Adipose tissue (tissue), 3 donors: ENCODE data around the gene BIRC7. TPM values are rescaled to one million over a fixed set of nuclear protein-coding genes. Genes with fewer than 3 reads are reported as not detected.

ENCODE experiments used
- H3K27ac ChIP-seq: one replicate; pipeline ENCODE4 v1.5.1; 2013; ENCODE audit warnings: low read depth, low read length
- WGBS, 3 donors: extraction: QIAGEN DNeasy Blood & Tissue Kit; methylation state at CpG; one replicate each; pipeline ENCODE4 v1.1.7; 2013; 5-methylcytosine and 5-hydroxymethylcytosine counted together
- polyA plus RNA-seq, 3 donors: library from polyadenylated mRNA; stranded (reverse); fragments of 200-250 nt; gene quantifications; one replicate each; pipeline ENCODE4 v1.2.3, GENCODE V29; 2013
- donor health status: healthy with polysubstance abuse.
- donor health status: Bipolar disorder and iron deficiency.
- donor health status: healthy.

Gene BIRC7, protein sequence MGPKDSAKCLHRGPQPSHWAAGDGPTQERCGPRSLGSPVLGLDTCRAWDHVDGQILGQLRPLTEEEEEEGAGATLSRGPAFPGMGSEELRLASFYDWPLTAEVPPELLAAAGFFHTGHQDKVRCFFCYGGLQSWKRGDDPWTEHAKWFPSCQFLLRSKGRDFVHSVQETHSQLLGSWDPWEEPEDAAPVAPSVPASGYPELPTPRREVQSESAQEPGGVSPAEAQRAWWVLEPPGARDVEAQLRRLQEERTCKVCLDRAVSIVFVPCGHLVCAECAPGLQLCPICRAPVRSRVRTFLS
- not detected for polyA plus RNA-seq

DNA sequence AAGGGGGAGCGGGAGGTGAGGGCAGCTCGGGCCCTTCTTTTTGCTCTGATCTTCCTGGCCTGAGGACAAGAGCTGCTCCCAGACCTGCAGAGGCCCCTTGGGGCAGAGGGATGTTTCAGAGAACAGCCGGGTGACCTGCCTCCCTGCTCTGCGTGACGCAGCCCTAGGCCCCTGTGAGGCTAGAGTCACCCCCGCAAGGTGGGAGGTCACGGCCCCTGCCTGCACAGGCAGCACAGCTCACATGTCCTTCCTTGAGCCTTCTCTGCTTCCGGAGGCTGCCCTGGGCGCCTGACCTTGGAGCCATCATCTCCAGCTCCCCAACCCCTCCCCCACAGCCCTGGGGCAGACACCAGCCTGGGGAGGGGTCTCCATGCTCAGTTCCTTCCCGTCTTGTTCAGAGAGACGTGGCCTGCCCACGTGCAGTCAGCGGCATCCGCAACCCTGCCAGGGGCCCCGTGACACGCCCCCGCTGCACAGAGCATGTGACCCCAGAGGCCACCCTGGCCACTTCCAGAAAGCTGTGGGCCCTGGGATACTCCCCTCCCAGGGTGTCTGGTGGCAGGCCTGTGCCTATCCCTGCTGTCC is at the start of gene BIRC7:
TSS of gene BIRC7 (plus strand) at position 507 of the 585 bp plus-strand sequence. CDS start 192 bp downstream, outside the sequence.
- 35 to 43% (median 38%) methylated on average over 14 to 16 of the region's 17 CpGs for WGBS, 3 donors
- no peak within 1 kb of the TSS for H3K27ac ChIP-seq

DNA sequence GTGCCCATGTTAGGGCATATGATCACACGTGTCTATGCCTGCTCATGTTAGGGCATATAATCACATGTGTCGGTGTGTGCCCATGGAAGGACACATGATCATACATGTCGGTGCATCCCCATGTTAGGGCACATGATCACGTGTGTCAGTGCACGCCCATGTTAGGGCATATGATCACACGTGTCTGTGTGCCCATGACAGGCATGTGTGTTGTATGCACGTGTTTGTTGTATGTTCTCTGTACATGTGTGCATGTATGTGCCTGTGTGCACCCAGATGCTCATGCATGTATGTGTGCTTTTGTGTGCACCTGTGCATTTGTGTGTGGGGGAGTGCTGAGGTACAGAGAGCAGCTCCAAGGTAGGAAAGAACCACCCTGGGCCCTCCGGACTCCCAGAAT is 49.6 kb upstream of the BIRC7 start:
- H3K27ac ChIP-seq = no peak overlapping the region
- WGBS, 3 donors = 85 to 90% (median 89%) methylated on average over 8 of the region's 8 CpGs

DNA sequence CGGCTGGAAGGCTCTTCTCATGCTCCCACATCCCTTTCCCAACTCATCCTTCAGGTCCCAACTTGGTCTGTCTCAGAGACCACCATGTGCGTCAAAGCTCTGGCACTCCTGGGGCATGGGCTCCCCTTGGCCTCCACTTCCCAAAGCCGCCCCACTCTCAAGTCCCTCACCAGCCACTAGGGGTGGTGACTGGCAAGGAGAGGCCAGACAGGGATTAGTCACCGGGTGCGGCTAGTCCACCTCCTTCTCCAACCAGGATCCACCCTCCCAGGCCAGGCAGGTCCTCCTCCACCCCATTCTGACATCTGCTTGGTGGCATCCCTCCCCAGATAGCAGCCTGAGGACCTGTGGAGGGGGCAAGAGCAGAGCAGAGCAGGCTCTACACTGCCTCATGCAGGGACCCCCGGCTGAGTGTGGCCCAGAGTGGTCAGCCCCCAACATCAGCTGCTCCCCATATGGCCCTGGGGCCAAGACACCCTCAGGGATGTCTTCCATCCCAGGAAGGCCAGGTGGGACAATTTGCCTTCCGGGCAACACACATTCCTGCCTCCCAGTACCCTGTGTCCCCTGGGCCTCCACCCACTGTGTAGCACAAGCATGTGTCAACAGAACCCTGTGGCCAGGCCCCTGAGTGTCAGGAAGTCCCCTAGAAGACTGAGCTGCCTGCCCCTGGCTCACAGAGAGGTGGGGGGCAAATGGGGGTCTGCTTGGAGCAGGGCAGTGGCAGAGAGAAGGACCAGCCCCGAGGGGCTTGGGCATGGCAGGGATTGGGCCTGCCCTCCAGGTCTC is 49.0 kb upstream of the BIRC7 start:
- WGBS, 3 donors = 88 to 90% (median 90%) methylated on average over 8 of the region's 8 CpGs

DNA sequence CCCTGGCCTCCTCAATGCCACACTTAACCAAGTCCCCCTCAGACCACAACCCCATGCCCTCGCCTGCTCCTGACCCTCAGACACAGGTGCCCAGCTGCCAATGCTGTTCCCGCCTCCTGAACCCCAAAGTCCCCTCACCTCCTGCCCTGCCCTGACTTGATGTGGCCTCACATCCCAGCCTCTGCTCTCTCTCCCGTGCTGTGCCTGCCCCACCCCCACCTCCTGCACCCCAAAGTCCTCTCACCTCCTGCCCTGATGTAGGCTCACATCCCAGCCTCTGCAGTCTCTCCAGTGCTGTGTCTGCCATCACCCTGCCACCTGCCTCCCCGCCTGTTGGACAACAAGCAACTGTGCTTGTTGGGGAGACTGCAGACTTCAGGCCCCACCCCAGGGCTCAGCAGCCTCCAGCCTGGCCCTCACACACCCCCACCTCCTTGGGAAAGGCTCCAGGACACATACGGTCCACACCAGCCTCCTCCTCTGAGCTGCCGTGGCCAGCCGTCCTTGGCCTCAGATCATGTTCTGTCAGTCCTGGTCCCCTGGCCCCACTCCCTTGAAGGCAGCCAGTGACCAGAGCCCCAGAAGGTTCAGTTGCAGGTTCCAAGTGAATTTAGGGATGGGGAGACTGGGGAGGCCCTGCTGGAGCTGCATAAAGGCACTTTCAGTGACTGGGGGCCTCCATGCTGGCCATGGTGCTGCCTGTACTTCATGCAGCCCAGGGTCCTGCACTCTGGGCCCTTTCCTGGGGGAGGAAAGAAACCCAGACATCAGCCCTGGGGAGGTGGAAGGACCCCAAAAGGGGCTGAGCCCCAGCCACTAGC is 48.2 kb upstream of the BIRC7 start:
- WGBS, 3 donors = 71 to 74% (median 72%) methylated on average over 6 to 7 of the region's 7 CpGs
- no peak overlapping the region for H3K27ac ChIP-seq

More for the DNA sequence above, 49.0 kb upstream of the BIRC7 start:
- H3K27ac ChIP-seq = no peak overlapping the region

DNA sequence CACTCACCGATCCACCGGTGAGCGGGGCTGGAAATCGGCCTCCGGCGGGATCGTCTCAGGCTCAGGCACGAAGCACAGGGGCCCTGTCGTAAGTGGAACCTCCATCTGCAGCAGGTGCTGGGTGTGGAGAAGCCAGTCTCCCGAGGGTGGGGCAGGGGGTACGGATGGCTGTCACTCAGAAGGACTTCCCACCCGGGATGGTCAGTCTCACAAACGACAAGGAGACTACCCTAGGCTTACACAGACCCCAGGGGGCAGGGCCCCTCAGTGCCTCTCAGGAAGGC is 47.6 kb upstream of the BIRC7 start:
- H3K27ac ChIP-seq = no peak overlapping the region
- 77 to 84% (median 80%) methylated on average over 13 of the region's 13 CpGs for WGBS, 3 donors

DNA sequence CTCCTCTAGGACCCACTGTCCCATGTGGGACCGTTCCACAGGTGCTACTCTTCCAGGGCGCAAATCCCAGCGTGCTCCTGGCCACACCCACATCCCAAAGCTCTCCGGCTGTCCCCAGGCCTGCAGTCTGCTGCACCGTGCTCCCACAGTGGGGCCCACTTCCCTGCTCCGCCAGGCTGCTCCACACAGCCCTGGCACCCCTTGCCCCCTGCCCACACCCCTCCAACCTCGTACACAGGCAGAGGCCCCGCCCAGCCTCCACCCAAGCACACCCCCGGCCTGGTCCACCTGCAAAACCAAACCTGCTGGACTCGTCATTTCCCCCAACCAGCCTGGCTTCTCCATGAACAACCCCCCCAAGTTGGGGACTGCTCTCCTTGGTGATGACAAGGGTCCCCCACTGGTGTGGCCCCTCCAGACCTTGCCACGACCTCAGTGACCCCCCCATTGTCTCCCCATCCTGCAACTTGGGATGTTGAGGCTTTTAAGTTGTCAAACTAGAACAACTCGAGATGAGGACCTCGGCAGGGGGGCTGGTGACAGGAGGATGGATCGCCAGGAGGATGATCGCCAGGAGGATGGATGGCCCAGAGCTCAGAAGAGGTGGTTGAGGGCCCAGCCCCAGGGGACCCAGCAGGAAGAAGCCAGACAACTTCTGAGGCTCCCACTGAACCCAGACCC is 46.9 kb upstream of the BIRC7 start:
- H3K27ac ChIP-seq = no peak overlapping the region
- 65 to 70% (median 67%) methylated on average over 15 of the region's 15 CpGs for WGBS, 3 donors

DNA sequence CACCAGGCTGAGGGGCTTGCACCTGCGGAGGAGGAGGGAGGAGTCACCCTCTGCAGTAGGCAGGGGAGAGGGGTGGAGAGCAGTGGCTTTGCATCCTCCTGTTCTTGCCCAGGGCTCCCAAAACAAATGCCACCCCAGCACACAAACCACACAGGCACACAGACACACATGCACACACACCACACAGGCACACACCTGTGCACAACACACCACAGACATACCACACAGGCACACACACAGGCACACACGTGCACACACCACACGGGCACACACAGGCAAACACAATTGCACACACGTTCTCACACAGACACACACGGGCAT is 46.4 kb upstream of the BIRC7 start:
- WGBS, 3 donors = 76 to 88% (median 85%) methylated on average over 4 to 5 of the region's 5 CpGs
- H3K27ac ChIP-seq = no peak overlapping the region

DNA sequence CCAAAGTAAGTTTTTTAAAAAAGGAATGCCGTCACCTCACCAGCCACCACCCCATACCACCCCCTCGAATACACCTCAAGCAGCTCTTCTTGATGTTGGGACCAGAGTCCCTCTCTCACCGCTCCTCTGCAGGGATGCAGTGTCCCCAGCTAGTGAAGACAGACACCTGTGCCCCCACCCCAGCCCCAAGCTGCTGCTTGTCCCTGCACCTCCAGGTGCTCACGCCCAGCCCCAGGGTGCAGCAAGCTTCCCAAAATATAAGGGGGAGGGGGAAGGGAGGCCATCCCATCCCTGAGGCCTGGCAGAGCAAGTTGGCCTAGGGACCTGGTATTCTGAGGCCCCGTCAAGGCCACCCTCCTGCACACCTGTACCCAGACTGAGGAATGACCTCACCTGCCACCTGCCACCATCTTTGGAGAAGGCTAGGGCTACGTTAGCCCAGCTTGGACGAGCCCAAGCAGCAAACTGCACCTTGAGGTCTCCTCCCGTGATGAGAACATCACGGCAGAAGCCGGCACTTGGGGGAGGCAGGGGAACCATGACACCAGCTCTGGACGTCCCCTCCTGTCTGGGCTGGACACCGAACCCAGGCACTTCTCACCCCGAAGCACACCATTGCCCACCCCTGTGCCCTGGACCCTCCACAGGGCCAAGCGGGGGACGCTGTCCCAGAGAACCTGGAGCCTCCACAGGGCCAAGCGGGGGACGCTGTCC is 45.7 kb upstream of the BIRC7 start:
- WGBS, 3 donors = 89 to 93% (median 91%) methylated on average over 17 of the region's 17 CpGs
- H3K27ac ChIP-seq = no peak overlapping the region

DNA sequence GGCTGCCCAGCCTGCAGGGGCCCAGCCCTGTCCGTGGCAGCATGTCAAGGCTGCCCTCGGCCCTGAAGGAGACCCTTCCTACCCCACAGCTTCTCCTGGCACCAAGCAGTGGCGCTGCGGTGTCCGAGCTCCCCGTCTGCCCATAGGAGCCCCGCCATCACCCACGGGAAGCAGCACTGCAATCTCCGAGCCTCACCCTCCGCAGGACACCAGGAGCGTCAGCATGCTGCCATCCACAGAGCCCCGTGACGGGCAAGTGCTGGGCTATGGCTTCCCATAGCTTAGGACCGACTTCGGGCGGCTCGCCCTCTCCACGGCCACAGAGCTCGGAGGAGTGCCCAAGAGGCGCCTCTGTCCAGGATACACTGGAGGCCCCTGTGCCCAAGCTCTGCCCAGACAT is 44.9 kb upstream of the BIRC7 start:
- 90 to 91% (median 90%) methylated on average over 20 of the region's 20 CpGs for WGBS, 3 donors
- no peak overlapping the region for H3K27ac ChIP-seq

DNA sequence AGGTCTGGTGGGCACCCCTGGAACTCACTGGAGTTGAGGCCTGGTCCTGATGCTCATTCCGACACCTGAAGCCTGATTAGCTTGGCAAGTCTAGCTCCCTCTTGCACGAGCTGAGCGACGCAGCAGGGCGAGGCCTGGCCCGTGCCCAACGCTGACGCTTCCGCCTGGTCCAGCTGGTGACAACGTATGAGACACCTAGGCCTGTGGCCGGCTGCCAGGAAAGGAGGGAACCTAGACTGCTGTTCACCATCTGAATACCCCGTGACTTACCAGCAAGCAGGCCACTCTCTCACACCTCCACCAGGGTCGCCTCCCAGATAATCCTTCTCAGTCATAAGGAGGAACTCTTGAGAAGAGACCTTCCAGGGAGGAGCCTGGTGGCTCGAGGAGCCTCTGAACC is 44.3 kb upstream of the BIRC7 start:
- no peak overlapping the region for H3K27ac ChIP-seq
- WGBS, 3 donors = 64 to 77% (median 75%) methylated on average over 14 of the region's 14 CpGs

DNA sequence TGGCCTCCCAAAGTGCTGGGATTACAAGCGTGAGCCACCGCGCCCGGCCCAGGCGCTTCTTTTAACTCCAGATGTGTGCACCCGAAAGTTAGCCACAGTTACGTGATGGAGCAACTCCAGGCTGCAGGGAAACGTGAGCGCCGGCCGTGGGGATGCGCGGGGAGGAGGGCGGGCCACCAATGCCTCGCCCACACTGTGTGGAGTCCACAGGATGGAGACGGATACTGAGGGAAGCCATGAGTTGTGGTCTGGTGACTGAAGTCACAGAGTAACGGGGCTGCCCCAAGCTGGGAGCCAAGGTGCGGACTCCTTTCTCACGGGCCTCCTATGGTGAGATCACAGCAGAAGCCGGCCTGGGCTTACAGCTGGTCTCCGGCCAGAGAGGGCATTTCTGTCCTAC is 43.0 kb upstream of the BIRC7 start:
- 91 to 94% (median 91%) methylated on average over 21 of the region's 21 CpGs for WGBS, 3 donors
- H3K27ac ChIP-seq = no peak overlapping the region

DNA sequence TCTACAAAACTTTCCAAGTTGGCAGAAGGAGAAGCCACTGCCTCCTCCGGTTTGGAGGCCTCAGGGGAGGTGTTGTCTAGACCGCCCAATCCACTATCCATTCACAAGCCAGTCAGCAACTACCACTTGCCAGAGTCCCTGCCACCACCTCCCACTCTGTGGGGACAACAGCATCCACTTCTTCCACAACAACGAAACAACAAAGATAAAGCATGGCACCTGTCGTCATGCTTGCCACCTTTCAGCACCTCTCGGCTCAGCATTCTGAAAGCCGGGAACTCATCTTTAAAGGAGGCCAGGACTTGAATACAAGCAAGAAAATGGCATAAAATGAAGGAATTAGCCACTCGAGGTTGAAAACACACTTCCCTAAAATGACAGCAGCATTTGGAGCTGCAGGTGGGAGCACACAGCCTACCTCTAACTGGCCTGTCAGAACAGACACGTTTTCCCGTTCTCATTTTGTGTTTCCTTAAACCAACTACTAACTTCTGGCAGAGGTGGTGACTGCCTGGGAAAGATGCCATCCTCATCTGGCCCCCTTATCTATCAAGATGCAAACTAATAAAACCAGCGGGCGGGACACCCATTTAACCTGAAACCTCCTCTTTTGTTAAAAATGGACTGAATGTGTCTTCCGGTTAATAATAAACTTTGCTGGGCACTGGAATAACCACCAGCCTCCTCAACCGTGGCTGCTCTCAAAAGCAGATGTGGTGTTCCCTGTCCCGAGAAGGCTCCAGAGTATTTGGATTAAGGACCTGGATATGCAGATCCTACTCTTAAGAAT is 41.5 kb upstream of the BIRC7 start:
- WGBS, 3 donors = 73 to 85% (median 85%) methylated on average over 14 of the region's 14 CpGs
- H3K27ac ChIP-seq = no peak overlapping the region

DNA sequence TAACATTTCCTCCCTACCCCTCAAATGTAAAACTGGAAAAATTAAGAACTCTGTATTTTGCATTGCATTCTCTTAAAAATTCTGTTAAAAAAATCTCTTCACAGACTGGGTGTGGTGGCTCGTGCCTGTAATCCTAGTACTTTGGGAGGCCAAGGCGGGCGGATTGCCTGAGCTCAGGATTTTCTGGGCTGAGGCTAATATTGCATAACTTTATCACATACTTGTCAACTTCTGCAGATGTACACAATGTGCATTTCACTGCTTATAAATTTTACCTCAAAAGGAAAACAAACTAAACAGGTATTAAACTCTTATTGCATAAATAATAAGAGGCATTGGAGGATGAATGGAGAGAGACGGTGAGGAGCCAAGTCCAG is 40.9 kb upstream of the BIRC7 start:
- WGBS, 3 donors = 91 to 95% (median 93%) methylated on average over 4 of the region's 4 CpGs
- H3K27ac ChIP-seq = no peak overlapping the region

DNA sequence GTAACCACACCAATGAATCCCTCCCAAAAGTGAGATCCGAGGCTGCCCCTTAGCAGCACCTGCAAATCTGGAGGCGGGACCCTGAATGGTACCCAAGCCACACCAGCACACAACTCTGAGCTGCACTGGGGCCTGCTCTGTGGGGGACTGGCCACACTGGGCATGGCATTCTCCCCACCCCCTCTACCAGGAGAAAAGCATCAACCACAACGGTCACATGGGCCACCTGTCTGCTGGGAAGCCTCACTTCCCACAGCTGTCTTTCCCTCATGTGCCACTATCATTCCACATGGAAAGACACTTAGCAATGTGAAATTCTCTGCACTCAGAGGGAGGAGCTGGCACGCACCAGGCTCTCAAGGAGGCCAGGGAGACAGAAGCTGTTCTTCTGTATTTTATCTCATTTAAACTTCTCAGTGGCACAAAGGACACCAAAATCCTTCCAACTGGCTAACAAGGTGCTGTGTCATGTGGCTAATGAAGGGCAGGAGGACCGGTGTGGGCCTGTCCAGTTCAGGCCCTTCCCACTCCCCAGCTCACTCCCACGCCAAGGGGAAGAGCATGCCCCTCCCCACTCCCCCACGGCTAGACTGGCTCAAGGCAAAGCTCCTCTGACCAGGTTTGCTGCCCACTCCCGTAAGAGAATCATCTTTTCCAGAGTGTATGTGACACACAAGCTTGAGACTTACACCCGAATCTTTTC is 38.8 kb upstream of the BIRC7 start:
- no peak overlapping the region for H3K27ac ChIP-seq
- WGBS, 3 donors = 67 to 77% (median 74%) methylated on average over 8 to 9 of the region's 9 CpGs

DNA sequence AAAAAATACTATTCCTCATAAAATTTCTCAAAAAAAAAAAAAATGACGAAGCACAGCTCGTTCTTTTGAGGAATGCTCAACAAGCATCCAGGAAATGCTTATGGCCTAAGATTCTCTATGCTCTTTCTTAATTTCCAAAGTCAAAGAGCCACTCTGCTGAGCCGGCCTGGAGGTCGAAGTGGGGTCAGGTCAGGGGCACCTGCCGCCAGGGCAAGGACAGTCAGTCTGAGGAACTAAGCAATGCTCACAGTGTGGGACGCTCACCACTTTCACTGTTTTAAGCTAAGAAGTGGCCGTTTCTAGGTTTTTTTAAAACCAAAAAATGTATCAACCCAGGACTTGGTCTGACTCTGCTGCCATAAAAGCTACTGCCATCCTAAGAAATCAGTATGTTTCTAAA is 37.1 kb upstream of the BIRC7 start:
- H3K27ac ChIP-seq = no peak overlapping the region
- WGBS, 3 donors = 69 to 75% (median 73%) methylated on average over 7 of the region's 7 CpGs

DNA sequence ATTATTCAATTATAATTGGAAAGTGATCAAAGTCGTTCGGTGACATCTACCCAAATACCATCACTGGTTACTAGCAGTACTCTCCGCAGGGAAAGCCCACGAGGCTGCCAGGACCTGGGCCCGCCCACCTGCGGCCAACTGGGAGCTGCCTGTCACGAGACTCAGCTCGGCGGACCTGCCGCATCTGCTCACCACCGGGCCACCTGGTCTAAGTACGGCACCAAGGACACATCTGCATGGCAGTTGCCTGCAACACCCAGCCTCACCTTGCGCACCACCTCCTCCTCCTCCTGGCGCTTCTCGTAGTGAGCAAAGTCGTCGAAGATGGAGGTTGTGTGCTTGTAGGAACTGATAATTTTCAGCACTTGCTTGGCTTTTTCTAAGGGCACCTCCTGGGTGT is 33.7 kb upstream of the BIRC7 start:
- no peak overlapping the region for H3K27ac ChIP-seq
- 83 to 91% (median 85%) methylated on average over 17 of the region's 17 CpGs for WGBS, 3 donors
